HAP-1 (cell line): Measurements from ENCODE around the gene GNPTAB.
A peak's percentile ranks its signal among the peaks of the same experiment; 100 is the strongest.

Experiments used
- DNase-seq, 2 experiments: peaks; one replicate each; pipeline ENCODE4 v3.0.0-alpha.2; 2016 to 2020; ENCODE audit warnings: low spot score in 2 of 2
- H3K27me3 ChIP-seq: fragments of 250-450 bp; sonication (Bioruptor Pico); 2 replicates; pipeline ENCODE4 v1.5.1; 2020; ENCODE audit warnings: low read depth, mild to moderate bottlenecking, moderate library complexity
- H3K36me3 ChIP-seq: fragments of 250-450 bp; sonication (Bioruptor Pico); replicated peaks from 2 replicates; pipeline ENCODE4 v1.5.1; 2020; ENCODE audit warnings: mild to moderate bottlenecking
- H3K4me1 ChIP-seq: fragments of 250-450 bp; sonication (Bioruptor Pico); 2 replicates; pipeline ENCODE4 v1.5.1; 2020; ENCODE audit warnings: mild to moderate bottlenecking
- H3K4me3 ChIP-seq: fragments of 250-450 bp; sonication (Bioruptor Pico); 2 replicates; pipeline ENCODE4 v1.5.1; 2020; ENCODE audit warnings: mild to moderate bottlenecking, moderate library complexity
- H3K9me3 ChIP-seq: fragments of 250-450 bp; sonication (Bioruptor Pico); 2 replicates; pipeline ENCODE4 v1.5.1; 2020; ENCODE audit warnings: mild to moderate bottlenecking, moderate library complexity
- in situ Hi-C: fragments of 300-500 bp; cut with MboI; formaldehyde crosslinking; loops from 3 replicates; pipeline ENCODE4 v1.14.3; 2020; ENCODE audit warnings: low sequenced_read_pairs, inconsistent platforms, mixed read lengths

Gene GNPTAB

GRCh38 chr12:101783838-101784237, 46.9 kb downstream of the GNPTAB start:
- H3K36me3 ChIP-seq: 0 out of 2 replicates have a peak, but pooled peaks cover 4% of the 10 kb centered on the region
- H3K27me3 ChIP-seq: no peaks in the 10 kb centered on the region
- no peaks in the 10 kb centered on the region for H3K9me3 ChIP-seq
- no peaks in the 10 kb centered on the region for H3K4me1 ChIP-seq
- DNase-seq: no peak
- no peak overlapping the region for H3K4me3 ChIP-seq
- in situ Hi-C loops: loop anchor here (25.0 kb wide), 1 partner anchor 978 kb away; no protein-coding TSS in a partner anchor

GRCh38 chr12:101783150-101783549, 47.6 kb downstream of the GNPTAB start:
- Histone ChIP-seq H3K4me1 (no peaks in the 10 kb centered on the region), H3K4me3 (no peak overlapping the region), H3K36me3 (0 out of 2 replicates have a peak, but pooled peaks cover 4% of the 10 kb centered on the region), H3K27me3 (no peaks in the 10 kb centered on the region), H3K9me3 (no peaks in the 10 kb centered on the region)
- DNase-seq: peak in 1 of 2 experiments; percentile 17
- in situ Hi-C loops: loop anchor here (25.0 kb wide), 1 partner anchor 979 kb away; no protein-coding TSS in a partner anchor

- Histone ChIP-seq H3K27me3 (no peaks in the 10 kb centered on the region), H3K36me3 (0 out of 2 replicates have a peak, but pooled peaks cover 4% of the 10 kb centered on the region), H3K4me3 (no peak overlapping the region), H3K4me1 (no peaks in the 10 kb centered on the region), H3K9me3 (no peaks in the 10 kb centered on the region)
- no peak for DNase-seq
- in situ Hi-C loops: loop anchor here (25.0 kb wide), 1 partner anchor 980 kb away; no protein-coding TSS in a partner anchor
Measured at GRCh38 chr12:101782273-101782731, 48.5 kb downstream of the GNPTAB start.

GRCh38 chr12:101781834-101782233, 48.9 kb downstream of the GNPTAB start:
- no peaks in the 10 kb centered on the region for H3K9me3 ChIP-seq

GRCh38 chr12:101780599-101780998, 50.2 kb downstream of the GNPTAB start:
- Histone ChIP-seq H3K27me3 (no peaks in the 10 kb centered on the region), H3K4me3 (no peak overlapping the region), H3K36me3 (peaks cover 4% of the 10 kb centered on the region; the same call in 1 of the 2 replicates), H3K9me3 (no peaks in the 10 kb centered on the region), H3K4me1 (no peaks in the 10 kb centered on the region)
- in situ Hi-C loops: loop anchor here (25.0 kb wide), 1 partner anchor 982 kb away; no protein-coding TSS in a partner anchor
- no peak for DNase-seq

More at GRCh38 chr12:101781834-101782233, 48.9 kb downstream of the GNPTAB start:
- Histone ChIP-seq H3K27me3 (no peaks in the 10 kb centered on the region), H3K36me3 (0 out of 2 replicates have a peak, but pooled peaks cover 4% of the 10 kb centered on the region), H3K4me3 (no peak overlapping the region), H3K4me1 (no peaks in the 10 kb centered on the region)
- in situ Hi-C loops: loop anchor here (25.0 kb wide), 1 partner anchor 980 kb away; no protein-coding TSS in a partner anchor
- DNase-seq: no peak

- Histone ChIP-seq H3K4me3 (no peak overlapping the region), H3K4me1 (no peaks in the 10 kb centered on the region), H3K36me3 (peaks cover 4% of the 10 kb centered on the region; the same call in 1 of the 2 replicates), H3K9me3 (no peaks in the 10 kb centered on the region), H3K27me3 (no peaks in the 10 kb centered on the region)
- in situ Hi-C loops: loop anchor here (25.0 kb wide), 1 partner anchor 983 kb away; no protein-coding TSS in a partner anchor
- DNase-seq: no peak
Measured at GRCh38 chr12:101779626-101780025, 51.1 kb downstream of the GNPTAB start.

- Histone ChIP-seq H3K4me3 (no peak overlapping the region), H3K4me1 (no peaks in the 10 kb centered on the region), H3K27me3 (no peaks in the 10 kb centered on the region), H3K36me3 (peaks cover 4% of the 10 kb centered on the region; the same call in 1 of the 2 replicates), H3K9me3 (no peaks in the 10 kb centered on the region)
- in situ Hi-C loops: loop anchor here (25.0 kb wide), 1 partner anchor 983 kb away; no protein-coding TSS in a partner anchor
- DNase-seq: no peak
Measured at GRCh38 chr12:101779200-101779599, 51.6 kb downstream of the GNPTAB start.

GRCh38 chr12:101777978-101778377, 52.8 kb downstream of the GNPTAB start:
- in situ Hi-C loops: loop anchor here (25.0 kb wide), 1 partner anchor 984 kb away; no protein-coding TSS in a partner anchor
- no peaks in the 10 kb centered on the region for H3K9me3 ChIP-seq
- H3K4me3 ChIP-seq: no peak overlapping the region
- H3K36me3 ChIP-seq: peaks cover 4% of the 10 kb centered on the region; the same call in 1 of the 2 replicates
- H3K4me1 ChIP-seq: no peaks in the 10 kb centered on the region
- DNase-seq: no peak
- H3K27me3 ChIP-seq: no peaks in the 10 kb centered on the region

- Histone ChIP-seq H3K4me3 (no peak overlapping the region), H3K36me3 (peaks cover 4% of the 10 kb centered on the region; the same call in 1 of the 2 replicates), H3K4me1 (no peaks in the 10 kb centered on the region), H3K27me3 (no peaks in the 10 kb centered on the region), H3K9me3 (no peaks in the 10 kb centered on the region)
- no peak for DNase-seq
- in situ Hi-C loops: loop anchor here (25.0 kb wide), 1 partner anchor 985 kb away; no protein-coding TSS in a partner anchor
Measured at GRCh38 chr12:101777485-101777884, 53.3 kb downstream of the GNPTAB start.

GRCh38 chr12:101775816-101776215, 54.9 kb downstream of the GNPTAB start:
- Histone ChIP-seq H3K9me3 (no peaks in the 10 kb centered on the region), H3K27me3 (no peaks in the 10 kb centered on the region), H3K36me3 (peaks cover 2% of the 10 kb centered on the region), H3K4me3 (no peak overlapping the region), H3K4me1 (no peaks in the 10 kb centered on the region)
- no peak for DNase-seq
- in situ Hi-C loops: loop anchor here (25.0 kb wide), 1 partner anchor 986 kb away; no protein-coding TSS in a partner anchor

GRCh38 chr12:101773650-101774162, 57.1 kb downstream of the GNPTAB start:
- in situ Hi-C loops: no loop called here
- Histone ChIP-seq H3K4me1 (no peaks in the 10 kb centered on the region), H3K27me3 (no peaks in the 10 kb centered on the region), H3K4me3 (no peak overlapping the region), H3K9me3 (no peaks in the 10 kb centered on the region), H3K36me3 (no peaks in the 10 kb centered on the region; the same call in none of the 2 replicates)
- peak; percentile 70 to 78 for DNase-seq

- no peak for DNase-seq
- Histone ChIP-seq H3K4me3 (no peak overlapping the region), H3K27me3 (no peaks in the 10 kb centered on the region), H3K9me3 (no peaks in the 10 kb centered on the region), H3K36me3 (no peaks in the 10 kb centered on the region; the same call in none of the 2 replicates), H3K4me1 (no peaks in the 10 kb centered on the region)
- in situ Hi-C loops: no loop called here
Measured at GRCh38 chr12:101772012-101772775, 58.6 kb downstream of the GNPTAB start.

GRCh38 chr12:101769865-101770264, 60.9 kb downstream of the GNPTAB start:
- DNase-seq: no peak
- Histone ChIP-seq H3K9me3 (no peaks in the 10 kb centered on the region), H3K4me1 (no peaks in the 10 kb centered on the region), H3K4me3 (no peak overlapping the region), H3K36me3 (no peaks in the 10 kb centered on the region; the same call in none of the 2 replicates), H3K27me3 (no peaks in the 10 kb centered on the region)
- in situ Hi-C loops: loop anchor here (5.0 kb wide), 1 partner anchor 67 kb away; no protein-coding TSS in a partner anchor
